Measurements from ENCODE around the gene C19orf33. TPM values are rescaled to one million over a fixed set of nuclear protein-coding genes. Genes with fewer than 3 reads are reported as not detected.

Gene C19orf33
- total and polyA plus RNA-seq, 2 of the 8 experiments (the other 6 are each of a cell fraction or from before 2014, with no cell fraction given) = 6.0 to 36.0 TPM

DNA sequence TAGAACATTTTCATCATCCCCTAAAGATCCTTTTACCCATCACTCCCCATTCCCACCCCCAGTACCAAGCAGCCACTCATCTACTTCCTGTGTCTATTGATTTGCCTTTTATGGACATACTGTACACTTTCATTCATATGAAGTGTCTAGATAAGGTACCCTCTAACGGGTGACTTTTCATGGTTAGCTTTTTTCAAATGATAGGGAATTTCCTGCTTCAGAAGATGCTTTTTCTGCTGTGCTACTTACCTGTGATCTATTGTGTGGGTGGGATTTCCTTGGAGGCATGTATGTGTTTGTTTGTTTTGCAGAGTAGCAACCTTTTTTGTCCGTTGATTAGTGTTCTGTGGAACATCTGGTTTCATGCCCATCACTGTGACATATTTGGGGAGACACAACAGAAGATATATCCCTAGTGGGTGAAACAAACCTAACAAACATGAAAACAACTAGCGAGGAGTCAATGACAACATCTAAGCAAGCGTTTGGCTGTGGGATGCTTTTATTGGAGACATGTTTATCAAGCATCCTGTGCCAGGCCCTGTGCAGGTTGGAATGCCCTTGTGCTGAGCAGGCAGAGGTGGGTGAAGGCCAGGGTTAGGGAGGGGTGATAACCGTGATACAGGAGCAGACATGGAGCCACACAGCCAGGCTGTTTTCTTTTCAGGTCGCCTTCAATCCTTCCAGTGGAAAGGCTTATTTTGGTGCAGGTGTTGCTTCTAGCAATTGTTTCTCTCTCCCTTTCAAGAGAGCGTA, 22.1 kb upstream of the C19orf33 start:
- no peak overlapping the region for H2AFZ ChIP-seq (ENCODE audit: low read length)
- H2AK5ac ChIP-seq (ENCODE audit: low read depth, low read length) = no peak overlapping the region
- no peaks in the 10 kb centered on the region; a peak in 1 of 7 replicates for H3K4me1 ChIP-seq (replicated peaks in 1 of 4; ENCODE audit: control insufficient read depth in 3 of 4, insufficient read depth in 4 of 4, low read length in 3 of 4)
- H3K36me3 ChIP-seq (ENCODE audit: control insufficient read depth in 2 of 4, insufficient read depth in 4 of 4, low read length in 3 of 4) = peaks cover 2 to 23% (median 7%) of the 10 kb centered on the region in 4 experiments; a peak in 7 of 8 replicates
- DNase-seq (ENCODE audit: low read depth in 1 of 2, low spot score in 2 of 2) (no peak), FAIRE-seq (no peak)
- ChIA-PET POLR2A (ENCODE audit: partially characterized antibody) (interaction anchor here (1.0 to 1.5 kb wide), 4 partner anchors 13 to 24 kb away, joined by 3 to 9 read pairs (median 3); partner anchors contain the start of gene SPINT2), CTCF (ENCODE audit: partially characterized antibody) (interaction anchor here (0.6 to 1.2 kb wide), 3 partner anchors 12 to 55 kb away, joined by 3 to 5 read pairs (median 5); no protein-coding TSS in a partner anchor)
- H3K23ac ChIP-seq (ENCODE audit: insufficient read length) = no peak overlapping the region
- no peak overlapping the region for H3K27ac ChIP-seq (ENCODE audit: low read depth, low read length)
- no peak overlapping the region for H2BK12ac ChIP-seq (ENCODE audit: low read depth, low read length)
- H3K9me3 ChIP-seq (ENCODE audit: insufficient read depth in 2 of 2, low read depth in 1 of 2, low read length in 1 of 2) = no peaks in the 10 kb centered on the region
- H4K20me1 ChIP-seq (replicated peaks in 1 of 2; ENCODE audit: control insufficient read depth in 1 of 2, insufficient read depth in 2 of 2, low read length in 2 of 2) = peaks cover 22 to 33% of the 10 kb centered on the region in 2 experiments
- no peak overlapping the region for H3K4me3 ChIP-seq (ENCODE audit: extremely low read depth in 1 of 4, insufficient read depth in 2 of 4, low read depth in 3 of 4, low read length in 4 of 4)
- no peak overlapping the region for H3K18ac ChIP-seq (ENCODE audit: extremely low read depth, low read length)
- H2BK15ac ChIP-seq (ENCODE audit: low read length) = no peak overlapping the region
- no peak overlapping the region for H2BK20ac ChIP-seq (ENCODE audit: low read length)
- no peak overlapping the region for H4K91ac ChIP-seq (replicated peaks; ENCODE audit: insufficient read length, low read length)
- peaks cover 25% of the 10 kb centered on the region for H3K79me1 ChIP-seq (ENCODE audit: low read depth, low read length)
- H4K5ac ChIP-seq (ENCODE audit: insufficient read length, low read depth, low read length) = no peak overlapping the region
- no peaks in the 10 kb centered on the region for H3K23me2 ChIP-seq (ENCODE audit: low read depth, low read length)
- no peak overlapping the region for H2BK120ac ChIP-seq (replicated peaks; ENCODE audit: low read depth, low read length)
- peak overlapping the region; percentile 71 for H2BK5ac ChIP-seq (ENCODE audit: low read depth, low read length)
- H3K4ac ChIP-seq (replicated peaks; ENCODE audit: insufficient read length, low read depth, low read length) = no peak overlapping the region
- no peak overlapping the region; a peak in 1 of 7 replicates for H3K9ac ChIP-seq (replicated peaks in 1 of 4; ENCODE audit: extremely low read depth in 1 of 4, low read depth in 3 of 4, low read length in 3 of 4)
- no peak overlapping the region for H4K8ac ChIP-seq (ENCODE audit: extremely low read depth, insufficient read depth, low read length)
- H3K56ac ChIP-seq (replicated peaks; ENCODE audit: insufficient read length, low read depth, low read length) = peak overlapping the region; percentile 22
- no peaks in the 10 kb centered on the region for H3K27me3 ChIP-seq (replicated peaks in 1 of 4; ENCODE audit: control insufficient read depth in 3 of 4, extremely low read depth in 1 of 4, insufficient read depth in 3 of 4, low read length in 3 of 4)
- no peak overlapping the region for H3K4me2 ChIP-seq (ENCODE audit: insufficient read depth in 1 of 2, low read depth in 2 of 2, low read length in 2 of 2)
- H3K14ac ChIP-seq (ENCODE audit: insufficient read length) = no peak overlapping the region
- WGBS, 2 experiments (ENCODE audit: extremely low coverage in 1 of 2, insufficient coverage in 1 of 2, insufficient read length in 1 of 2, insufficient replicate concordance in 2 of 2, low coverage in 1 of 2, low lambda C conversion rate in 2 of 2, missing lambda C conversion rate in 1 of 2) = 81% methylated on average over 7 of the region's 7 CpGs; no CpG with 5 or more reads in 1 of the 2 experiments
- TF ChIP-seq SIX5 (IDR thresholded peaks at IDR 0.05; ENCODE audit: low read depth, low read length) (no peak), FOSL1 (IDR thresholded peaks at IDR 0.05; ENCODE audit: insufficient read depth, low read depth, low read length) (no peak), SRF (IDR thresholded peaks at IDR 0.05; ENCODE audit: low read depth, low read length) (no peak), YY1 (IDR thresholded peaks at IDR 0.05; ENCODE audit: low read depth, low read length) (no peak), SP1 (IDR thresholded peaks at IDR 0.05; ENCODE audit: low read depth, low read length) (no peak), POLR2A (IDR thresholded peaks at IDR 0.05; ENCODE audit: control extremely low read depth in 1 of 2, low read depth in 2 of 2, low read length in 2 of 2) (no peak), KDM1A (IDR thresholded peaks at IDR 0.05; ENCODE audit: borderline replicate concordance, low read length) (no peak), HDAC6 (IDR thresholded peaks at IDR 0.05; ENCODE audit: low read depth, low read length) (no peak), KDM4A (IDR thresholded peaks at IDR 0.05; ENCODE audit: low read depth, low read length, severe bottlenecking) (no peak), GABPA (IDR thresholded peaks at IDR 0.05; ENCODE audit: borderline replicate concordance, insufficient read depth, low read length) (no peak), ASH2L (IDR thresholded peaks at IDR 0.05; ENCODE audit: low read length) (no peak), RBBP5 (IDR thresholded peaks at IDR 0.05; ENCODE audit: borderline replicate concordance, low read depth, low read length) (no peak)
- H3K79me2 ChIP-seq (ENCODE audit: control insufficient read depth in 1 of 2, insufficient read depth in 2 of 2, low read length in 2 of 2) = peaks cover 8 to 59% of the 10 kb centered on the region in 2 experiments

All from H1 (cell line).